GM12878 (cell line): ENCODE results near the gene ARHGAP6. TPM values are rescaled to one million over a fixed set of nuclear protein-coding genes. Genes with fewer than 3 reads are reported as not detected.

Experiments used
- ATAC-seq: fragments of 200-7000 bp; cut with Tn5 transposase; 3 replicates; pipeline ENCODE4 v1.9.1; 2020; ENCODE audit warnings: mild to moderate bottlenecking, moderate library complexity
- BruUV-seq: library from RNA; stranded (reverse); fragments of 400-500 nt; replicated peaks from 2 replicates; lab custom pipeline; 2021; lab: Mats Ljungman, UMichigan
- CTCF ChIA-PET: fragments of 300-600 bp; sonication (Branson Sonifier 250); formaldehyde crosslinking; extraction: SDS; loops from one replicate; lab custom pipeline; 2021; ENCODE audit warnings: inconsistent platforms; lab: Yijun Ruan, JAX
- POLR2A ChIA-PET: fragments of 350-600 bp; formaldehyde crosslinking; extraction: SDS; loops from one replicate; lab custom pipeline; 2021; ENCODE audit warnings: inconsistent platforms; lab: Charles Lee
- RAD21 ChIA-PET: fragments of 300-600 bp; sonication (Branson Sonifier 250); formaldehyde crosslinking; loops from one replicate; lab custom pipeline; 2023; ENCODE audit warnings: antibody characterized with exemption; ENCODE audit not compliant: unreplicated experiment; lab: Charles Lee
- SMC1A ChIA-PET: fragments of 300-600 bp; sonication (Branson Sonifier 250); formaldehyde crosslinking; loops from one replicate; lab custom pipeline; 2023; ENCODE audit not compliant: unreplicated experiment, uncharacterized antibody; lab: Charles Lee
- DNase-seq: peaks from one replicate; pipeline ENCODE4 v3.0.0-alpha.2; 2011; ENCODE audit warnings: low read depth, low spot score
- FAIRE-seq: peaks from 3 replicates; lab custom pipeline; 2011; peaks lifted over from hg19 to GRCh38; lab: Jason Lieb, UNC
- H2AFZ ChIP-seq: 2 replicates; pipeline ENCODE4 v1.6.0; 2011; ENCODE audit warnings: low read depth, low read length, control low read depth; ENCODE audit not compliant: control insufficient read depth
- H3K27ac ChIP-seq: 2 replicates; pipeline ENCODE4 v1.5.1; 2011; ENCODE audit warnings: control low read depth; ENCODE audit not compliant: control insufficient read depth, insufficient read depth
- H3K27me3 ChIP-seq, 2 experiments: replicated peaks in 1 of 2; 2 replicates each; pipeline versions ENCODE4 v1.6.0 to v1.6.1; 2011; ENCODE audit warnings: low read length in 1 of 2; ENCODE audit not compliant: control insufficient read depth in 2 of 2, insufficient read depth in 2 of 2
- H3K36me3 ChIP-seq, 2 experiments: 2 replicates each; pipeline ENCODE4 v1.5.1; 2011; ENCODE audit warnings: low read length in 1 of 2; ENCODE audit not compliant: control insufficient read depth in 2 of 2, insufficient read depth in 2 of 2
- H3K4me1 ChIP-seq: 2 replicates; pipeline ENCODE4 v1.6.1; 2011; ENCODE audit warnings: mild to moderate bottlenecking, low read length, moderate library complexity, mixed read lengths; ENCODE audit not compliant: control insufficient read depth, insufficient read depth
- H3K4me2 ChIP-seq: 2 replicates; pipeline ENCODE4 v1.6.0; 2011; ENCODE audit warnings: control low read depth; ENCODE audit not compliant: control insufficient read depth, insufficient read depth
- H3K4me3 ChIP-seq: fragments of 200-600 bp; sonication (generic); 2 replicates; pipeline ENCODE4 v1.5.1; 2016
- H3K79me2 ChIP-seq: 2 replicates; pipeline ENCODE4 v1.6.0; 2011; ENCODE audit warnings: low read length; ENCODE audit not compliant: control insufficient read depth, insufficient read depth
- H3K9ac ChIP-seq: 2 replicates; pipeline ENCODE4 v1.8.0; 2011; ENCODE audit warnings: low read length, control low read depth, mixed read lengths; ENCODE audit not compliant: control insufficient read depth, insufficient read depth
- H3K9me3 ChIP-seq: replicated peaks from 3 replicates; pipeline ENCODE4 v1.5.1; 2011; ENCODE audit warnings: mild to moderate bottlenecking, low read length; ENCODE audit not compliant: control insufficient read depth, insufficient read depth
- H4K20me1 ChIP-seq: 2 replicates; pipeline ENCODE4 v1.6.0; 2011; ENCODE audit not compliant: control insufficient read depth, insufficient read depth
- ASH2L ChIP-seq: fragments of 300-600, 200-600 bp; sonication (generic); IDR thresholded peaks from 2 replicates; pipeline ENCODE4 v1.6.1; 2017; ENCODE audit warnings: low read depth, mild to moderate bottlenecking, borderline replicate concordance
- CBFB ChIP-seq: IDR thresholded peaks from 2 replicates; pipeline ENCODE4 v1.6.1; 2016; ENCODE audit warnings: antibody characterized with exemption, low read depth
- CEBPB ChIP-seq, 2 experiments: fragments of 150-350 bp in 1 of 2; IDR thresholded peaks; 2 replicates each; pipeline ENCODE4 v1.6.1; 2012 to 2014; ENCODE audit warnings: low read depth in 2 of 2, low read length in 2 of 2, borderline replicate concordance in 1 of 2, inconsistent platforms in 1 of 2
- GABPA ChIP-seq: IDR thresholded peaks from 2 replicates; pipeline ENCODE4 v1.6.1; 2014; ENCODE audit warnings: antibody characterized with exemption, low read depth, mild to moderate bottlenecking, inconsistent platforms
- MTA2 ChIP-seq: fragments of 450-650 bp; IDR thresholded peaks from 2 replicates; pipeline ENCODE4 v1.6.1; 2016; ENCODE audit warnings: low read depth, mild to moderate bottlenecking, moderate library complexity
- NR2C1 ChIP-seq: fragments of 450-650 bp; IDR thresholded peaks from 2 replicates; pipeline ENCODE4 v1.6.1; 2017; ENCODE audit warnings: antibody characterized with exemption, mild to moderate bottlenecking, moderate library complexity
- RCOR1 ChIP-seq: conservative IDR thresholded peaks from 2 replicates; pipeline ENCODE4 v1.6.1; 2012; ENCODE audit warnings: low read depth, low read length, improper control_type of control experiment
- SKIL ChIP-seq: fragments of 450-650 bp; IDR thresholded peaks from 2 replicates; pipeline ENCODE4 v1.6.1; 2017; ENCODE audit warnings: mild to moderate bottlenecking, low read depth, inconsistent platforms; ENCODE audit not compliant: poor library complexity, severe bottlenecking
- SMAD1 ChIP-seq: fragments of 450-650 bp; IDR thresholded peaks from 2 replicates; pipeline ENCODE4 v1.6.1; 2018; ENCODE audit warnings: mild to moderate bottlenecking, low read depth; ENCODE audit not compliant: partially characterized antibody
- SMC3 ChIP-seq: IDR thresholded peaks from 2 replicates; pipeline ENCODE4 v1.6.1; 2011; ENCODE audit warnings: low read length, improper control_type of control experiment, borderline replicate concordance
- SP1 ChIP-seq: IDR thresholded peaks from one replicate; pipeline ENCODE4 v1.6.1; 2011; ENCODE audit warnings: low read depth, low read length
- SREBF2 ChIP-seq: IDR thresholded peaks from 2 replicates; pipeline ENCODE4 v1.6.1; 2012; ENCODE audit warnings: mild to moderate bottlenecking, low read length
- TARDBP ChIP-seq: IDR thresholded peaks from 2 replicates; pipeline ENCODE4 v1.6.1; 2016; ENCODE audit warnings: borderline replicate concordance
- TCF12 ChIP-seq: IDR thresholded peaks from 2 replicates; pipeline ENCODE4 v1.6.1; 2011; ENCODE audit warnings: low read depth, mild to moderate bottlenecking, low read length
- TCF7 ChIP-seq: IDR thresholded peaks from 2 replicates; pipeline ENCODE4 v1.6.1; 2014; ENCODE audit warnings: antibody characterized with exemption, borderline replicate concordance
- ZNF207 ChIP-seq: fragments of 450-650 bp; IDR thresholded peaks from 2 replicates; pipeline ENCODE4 v1.6.1; 2014; ENCODE audit warnings: antibody characterized with exemption, mild to moderate bottlenecking, borderline replicate concordance
- WGBS: methylation state at CpG from one replicate; pipeline ENCODE4 v1.1.6; 2016; ENCODE audit warnings: low lambda C conversion rate; ENCODE audit not compliant: insufficient replicate concordance, insufficient coverage; ENCODE audit errors: missing lambda C conversion rate; 5-methylcytosine and 5-hydroxymethylcytosine counted together
- in situ Hi-C: fragments of 300-500 bp; cut with MboI; formaldehyde crosslinking; loops from 9 replicates; pipeline ENCODE4 v1.14.3; 2018; ENCODE audit warnings: mixed read lengths
- intact Hi-C: fragments of 100-400 bp; cut with micrococcal nuclease; formaldehyde crosslinking; loops from one replicate; pipeline ENCODE4 v1.14.2; 2022; ENCODE audit not compliant: unreplicated experiment
- polyA plus RNA-seq, 11 experiments: library from polyadenylated mRNA; depleted of rRNA in 4 of 11; unstranded in 6 of 11; stranded (reverse) in 5 of 11; fragments of >200 nt; fragmentation: Nextera tagmentation in 4 of 11; fragmentation: Illumina TruSeq in 1 of 11; extraction: Ambion mirVana in 4 of 11; extraction: Trizol in 1 of 11; gene quantifications; 1 replicate in 1 of 11; 2 replicates in 10 of 11; pipeline versions ENCODE4 v1.2.1 to v1.2.3, GENCODE V29; 2011 to 2016; ENCODE audit warnings: inconsistent platforms in 2 of 11, missing spikeins in 2 of 11, low read depth in 1 of 11
- total RNA-seq, 4 experiments: library from RNA; depleted of rRNA in 3 of 4; stranded (reverse); fragments of >200 nt in 3 of 4; fragmentation: Illumina TruSeq in 1 of 4; extraction: Trizol in 1 of 4; gene quantifications; 2 replicates each; pipeline versions ENCODE4 v1.2.1 to v1.2.3, GENCODE V29; 2013 to 2021

Gene ARHGAP6
- total and polyA plus RNA-seq, 10 of the 15 experiments (the other 5 are each of a cell fraction or from before 2014, with no cell fraction given): 0.20 to 1.8 (median 0.76) TPM

DNA sequence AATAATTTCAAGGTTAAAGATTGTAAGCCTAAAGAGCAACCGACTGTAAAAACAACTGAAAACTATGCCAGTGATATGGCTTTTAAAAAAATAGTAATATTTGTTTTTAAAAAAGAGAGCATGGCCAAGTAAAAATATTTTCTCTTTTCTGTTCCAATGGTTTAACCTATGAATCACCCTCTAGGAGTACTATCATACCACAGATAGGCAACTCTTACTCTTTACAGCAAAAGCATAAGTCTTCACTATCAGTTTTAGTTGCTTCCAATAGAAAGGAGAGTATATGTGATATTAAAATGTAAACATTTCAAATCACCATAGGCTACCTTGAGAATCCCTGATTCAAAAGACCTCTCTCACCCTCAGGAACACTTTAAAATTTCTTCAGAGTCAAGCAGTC lies 269.9 kb downstream of the ARHGAP6 start:
- Histone ChIP-seq H3K27me3 (no peaks in the 10 kb centered on the region), H3K36me3 (no peaks in the 10 kb centered on the region), H3K79me2 (no peaks in the 10 kb centered on the region), H3K4me3 (no peak overlapping the region), H3K9me3 (no peaks in the 10 kb centered on the region), H2AFZ (no peak overlapping the region), H3K4me2 (no peak overlapping the region), H3K9ac (no peak overlapping the region), H3K4me1 (no peaks in the 10 kb centered on the region), H4K20me1 (no peaks in the 10 kb centered on the region), H3K27ac (no peak overlapping the region)
- TF ChIP-seq MTA2: no peak
- no peak for TF ChIP-seq SKIL
- no peak for TF ChIP-seq TARDBP
- TF ChIP-seq ZNF207: no peak
- no peak for TF ChIP-seq SREBF2
- TF ChIP-seq NR2C1: no peak
- TF ChIP-seq TCF12: no peak
- TF ChIP-seq ASH2L: no peak
- no peak for TF ChIP-seq SP1
- no peak for TF ChIP-seq RCOR1
- no peak for TF ChIP-seq SMAD1
- no peak for TF ChIP-seq CEBPB (IDR thresholded peaks at IDR 0.05; ENCODE audit: borderline replicate concordance in 1 of 2, low read depth in 2 of 2, low read length in 2 of 2)
- TF ChIP-seq GABPA: no peak
- no peak for TF ChIP-seq CBFB
- no peak for TF ChIP-seq SMC3
- TF ChIP-seq TCF7: no peak
- FAIRE-seq (no peak), ATAC-seq (no peak), DNase-seq (no peak)
- intact Hi-C loops: no loop called here
- CTCF ChIA-PET: interaction anchor here (1.3 kb wide), 1 partner anchor 136 kb away, joined by 4 read pairs; no protein-coding TSS in a partner anchor
- RAD21 ChIA-PET: no interaction called here
- POLR2A ChIA-PET: no interaction called here
- BruUV-seq: no TSS peak
- in situ Hi-C loops: no loop called here
- SMC1A ChIA-PET: no interaction called here
- WGBS: 0% methylated on average over 1 of the region's 1 CpG
